ENCODE data around the gene ADPRS.

The ADPRS gene

GRCh38 chr1:36135796-36136195, 47.1 kb downstream of the ADPRS start (continued):
- TF ChIP-seq, protein P1, sequence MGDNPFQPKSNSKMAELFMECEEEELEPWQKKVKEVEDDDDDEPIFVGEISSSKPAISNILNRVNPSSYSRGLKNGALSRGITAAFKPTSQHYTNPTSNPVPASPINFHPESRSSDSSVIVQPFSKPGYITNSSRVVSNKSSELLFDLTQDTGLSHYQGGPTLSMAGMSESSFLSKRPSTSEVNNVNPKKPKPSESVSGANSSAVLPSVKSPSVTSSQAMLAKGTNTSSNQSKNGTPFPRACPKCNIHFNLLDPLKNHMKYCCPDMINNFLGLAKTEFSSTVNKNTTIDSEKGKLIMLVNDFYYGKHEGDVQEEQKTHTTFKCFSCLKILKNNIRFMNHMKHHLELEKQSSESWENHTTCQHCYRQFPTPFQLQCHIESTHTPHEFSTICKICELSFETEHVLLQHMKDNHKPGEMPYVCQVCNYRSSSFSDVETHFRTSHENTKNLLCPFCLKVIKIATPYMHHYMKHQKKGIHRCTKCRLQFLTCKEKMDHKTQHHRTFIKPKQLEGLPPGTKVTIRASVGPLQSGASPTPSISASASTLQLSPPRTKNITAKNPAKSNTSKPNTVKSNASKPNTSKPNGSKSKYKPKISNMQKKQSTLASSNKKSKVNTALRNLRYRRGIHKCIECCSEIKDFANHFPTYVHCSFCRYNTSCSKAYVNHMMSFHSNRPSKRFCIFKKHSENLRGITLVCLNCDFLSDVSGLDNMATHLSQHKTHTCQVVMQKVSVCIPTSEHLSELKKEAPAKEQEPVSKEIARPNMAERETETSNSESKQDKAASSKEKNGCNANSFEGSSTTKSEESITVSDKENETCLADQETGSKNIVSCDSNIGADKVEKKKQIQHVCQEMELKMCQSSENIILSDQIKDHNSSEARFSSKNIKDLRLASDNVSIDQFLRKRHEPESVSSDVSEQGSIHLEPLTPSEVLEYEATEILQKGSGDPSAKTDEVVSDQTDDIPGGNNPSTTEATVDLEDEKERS (tag by site-specific recombination; IDR thresholded peaks at IDR 0.05) = no peak
- no peak for TF ChIP-seq ZNF138 (tag by site-specific recombination; IDR thresholded peaks at IDR 0.05; ENCODE audit: borderline replicate concordance)
- TF ChIP-seq ZNF335 (tag by site-specific recombination; conservative IDR thresholded peaks at IDR 0.05) = no peak
- TF ChIP-seq, protein P2, sequence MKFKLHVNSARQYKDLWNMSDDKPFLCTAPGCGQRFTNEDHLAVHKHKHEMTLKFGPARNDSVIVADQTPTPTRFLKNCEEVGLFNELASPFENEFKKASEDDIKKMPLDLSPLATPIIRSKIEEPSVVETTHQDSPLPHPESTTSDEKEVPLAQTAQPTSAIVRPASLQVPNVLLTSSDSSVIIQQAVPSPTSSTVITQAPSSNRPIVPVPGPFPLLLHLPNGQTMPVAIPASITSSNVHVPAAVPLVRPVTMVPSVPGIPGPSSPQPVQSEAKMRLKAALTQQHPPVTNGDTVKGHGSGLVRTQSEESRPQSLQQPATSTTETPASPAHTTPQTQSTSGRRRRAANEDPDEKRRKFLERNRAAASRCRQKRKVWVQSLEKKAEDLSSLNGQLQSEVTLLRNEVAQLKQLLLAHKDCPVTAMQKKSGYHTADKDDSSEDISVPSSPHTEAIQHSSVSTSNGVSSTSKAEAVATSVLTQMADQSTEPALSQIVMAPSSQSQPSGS (tag by site-specific recombination; IDR thresholded peaks at IDR 0.05; ENCODE audit: low read depth) = no peak
- TF ChIP-seq, protein P3, sequence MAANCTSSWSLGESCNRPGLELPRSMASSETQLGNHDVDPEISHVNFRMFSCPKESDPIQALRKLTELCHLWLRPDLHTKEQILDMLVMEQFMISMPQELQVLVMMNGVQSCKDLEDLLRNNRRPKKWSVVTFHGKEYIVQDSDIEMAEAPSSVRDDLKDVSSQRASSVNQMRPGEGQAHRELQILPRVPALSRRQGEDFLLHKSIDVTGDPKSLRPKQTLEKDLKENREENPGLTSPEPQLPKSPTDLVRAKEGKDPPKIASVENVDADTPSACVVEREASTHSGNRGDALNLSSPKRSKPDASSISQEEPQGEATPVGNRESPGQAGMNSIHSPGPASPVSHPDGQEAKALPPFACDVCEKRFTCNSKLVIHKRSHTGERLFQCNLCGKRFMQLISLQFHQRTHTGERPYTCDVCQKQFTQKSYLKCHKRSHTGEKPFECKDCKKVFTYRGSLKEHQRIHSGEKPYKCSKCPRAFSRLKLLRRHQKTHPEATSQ (tag by site-specific recombination; IDR thresholded peaks at IDR 0.05) = no peak
- no peak for TF ChIP-seq KLF1 (tag by site-specific recombination; IDR thresholded peaks at IDR 0.05)
- TF ChIP-seq, protein P4, sequence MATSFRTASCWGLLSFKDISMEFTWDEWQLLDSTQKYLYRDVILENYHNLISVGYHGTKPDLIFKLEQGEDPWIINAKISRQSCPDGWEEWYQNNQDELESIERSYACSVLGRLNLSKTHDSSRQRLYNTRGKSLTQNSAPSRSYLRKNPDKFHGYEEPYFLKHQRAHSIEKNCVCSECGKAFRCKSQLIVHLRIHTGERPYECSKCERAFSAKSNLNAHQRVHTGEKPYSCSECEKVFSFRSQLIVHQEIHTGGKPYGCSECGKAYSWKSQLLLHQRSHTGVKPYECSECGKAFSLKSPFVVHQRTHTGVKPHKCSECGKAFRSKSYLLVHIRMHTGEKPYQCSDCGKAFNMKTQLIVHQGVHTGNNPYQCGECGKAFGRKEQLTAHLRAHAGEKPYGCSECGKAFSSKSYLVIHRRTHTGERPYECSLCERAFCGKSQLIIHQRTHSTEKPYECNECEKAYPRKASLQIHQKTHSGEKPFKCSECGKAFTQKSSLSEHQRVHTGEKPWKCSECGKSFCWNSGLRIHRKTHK (tag by site-specific recombination; IDR thresholded peaks at IDR 0.05) = no peak
- TF ChIP-seq, protein P5, sequence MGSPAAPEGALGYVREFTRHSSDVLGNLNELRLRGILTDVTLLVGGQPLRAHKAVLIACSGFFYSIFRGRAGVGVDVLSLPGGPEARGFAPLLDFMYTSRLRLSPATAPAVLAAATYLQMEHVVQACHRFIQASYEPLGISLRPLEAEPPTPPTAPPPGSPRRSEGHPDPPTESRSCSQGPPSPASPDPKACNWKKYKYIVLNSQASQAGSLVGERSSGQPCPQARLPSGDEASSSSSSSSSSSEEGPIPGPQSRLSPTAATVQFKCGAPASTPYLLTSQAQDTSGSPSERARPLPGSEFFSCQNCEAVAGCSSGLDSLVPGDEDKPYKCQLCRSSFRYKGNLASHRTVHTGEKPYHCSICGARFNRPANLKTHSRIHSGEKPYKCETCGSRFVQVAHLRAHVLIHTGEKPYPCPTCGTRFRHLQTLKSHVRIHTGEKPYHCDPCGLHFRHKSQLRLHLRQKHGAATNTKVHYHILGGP (tag by site-specific recombination; IDR thresholded peaks at IDR 0.05) = no peak

DNA sequence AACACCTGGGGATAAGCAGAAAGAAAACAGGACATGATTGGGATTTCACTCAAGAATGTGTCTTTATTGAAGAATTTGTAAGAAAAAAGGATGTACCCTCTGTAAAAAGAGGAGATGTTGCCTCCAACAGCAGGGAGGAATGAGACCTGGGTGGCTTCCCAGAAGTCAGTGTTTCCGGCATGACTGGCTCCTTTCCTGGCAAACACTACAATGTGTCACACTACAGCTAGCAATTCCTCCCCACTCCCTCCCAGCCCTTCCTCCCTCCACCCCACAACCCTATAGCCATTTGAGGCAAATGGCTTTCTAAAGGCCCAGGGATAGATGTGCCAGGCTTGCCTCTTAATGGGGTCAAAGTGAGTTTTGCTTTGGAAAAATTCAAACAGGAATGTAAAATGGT, 47.8 kb downstream of the ADPRS start:
- ChIA-PET POLR2A (interaction anchor here (1.4 kb wide), 1 partner anchor 12 kb away, joined by 3 read pairs; no protein-coding TSS in a partner anchor), CTCF (interaction anchor here (0.6 to 7.2 kb wide), 4 partner anchors 13 to 285 kb away, joined by 3 to 156 read pairs (median 10); partner anchors contain the start of gene TRAPPC3)
- Histone ChIP-seq H3K36me3 (ENCODE audit: control insufficient read depth in 2 of 2, insufficient read depth in 1 of 2, low read length in 2 of 2) (peaks cover 0 to 49% of the 10 kb centered on the region in 2 experiments; a peak in 2 of 3 replicates), H3K4me3 (ENCODE audit: low read depth, low read length) (no peak overlapping the region), H3K9me3 (ENCODE audit: control insufficient read depth, insufficient read depth, low read depth, low read length) (no peaks in the 10 kb centered on the region), H3K27ac (ENCODE audit: extremely low read depth, low read depth, low read length) (no peak overlapping the region), H3K4me1 (ENCODE audit: control insufficient read depth, insufficient read depth, low read length) (no peaks in the 10 kb centered on the region)
- TF ChIP-seq, protein P6, sequence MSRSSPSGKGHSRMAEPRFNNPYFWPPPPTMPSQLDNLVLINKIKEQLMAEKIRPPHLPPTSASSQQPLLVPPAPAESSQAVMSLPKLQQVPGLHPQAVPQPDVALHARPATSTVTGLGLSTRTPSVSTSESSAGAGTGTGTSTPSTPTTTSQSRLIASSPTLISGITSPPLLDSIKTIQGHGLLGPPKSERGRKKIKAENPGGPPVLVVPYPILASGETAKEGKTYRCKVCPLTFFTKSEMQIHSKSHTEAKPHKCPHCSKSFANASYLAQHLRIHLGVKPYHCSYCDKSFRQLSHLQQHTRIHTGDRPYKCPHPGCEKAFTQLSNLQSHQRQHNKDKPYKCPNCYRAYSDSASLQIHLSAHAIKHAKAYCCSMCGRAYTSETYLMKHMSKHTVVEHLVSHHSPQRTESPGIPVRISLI (tag by site-specific recombination; IDR thresholded peaks at IDR 0.05) = no peak
- TF ChIP-seq ZNF174 (tag by site-specific recombination; IDR thresholded peaks at IDR 0.05) = no peak
- TF ChIP-seq ZNF513 (tag by site-specific recombination; IDR thresholded peaks at IDR 0.05) = no peak
- no peak for TF ChIP-seq ZNF16 (tag by site-specific recombination; IDR thresholded peaks at IDR 0.05; ENCODE audit: low read depth)
- no peak for TF ChIP-seq ZFHX2 (tag by site-specific recombination; conservative IDR thresholded peaks at IDR 0.05)
- TF ChIP-seq ZNF776 (tag by site-specific recombination; IDR thresholded peaks at IDR 0.05; ENCODE audit: borderline replicate concordance) = no peak
- no peak for TF ChIP-seq ZNF24 (tag by site-specific recombination; IDR thresholded peaks at IDR 0.05)
- TF ChIP-seq ZNF133 (tag by site-specific recombination; IDR thresholded peaks at IDR 0.05) = no peak
- TF ChIP-seq ZNF48 (tag by site-specific recombination; IDR thresholded peaks at IDR 0.05) = no peak
- no peak for TF ChIP-seq ZFP41 (tag by site-specific recombination; IDR thresholded peaks at IDR 0.05; ENCODE audit: borderline replicate concordance)
- TF ChIP-seq ZNF488 (tag by site-specific recombination; IDR thresholded peaks at IDR 0.05) = no peak
- TF ChIP-seq ZNF266 (tag by site-specific recombination; IDR thresholded peaks at IDR 0.05; ENCODE audit: low read depth) = no peak
- no peak for TF ChIP-seq ZNF623 (tag by site-specific recombination; IDR thresholded peaks at IDR 0.05)
- no peak for TF ChIP-seq ZNF140 (tag by site-specific recombination; IDR thresholded peaks at IDR 0.05)

Measured in HEK293 (cell line).